GM19023 (cell line): Measurements from ENCODE around the gene ZBTB46.
"Not testable (repeated sequence)": the region's sequence is repeated elsewhere in the genome, so short reads cannot be mapped to it uniquely, and the experiment has no call there.

Experiments
- ATAC-seq: cut with Tn5 transposase; IDR thresholded peaks from one replicate; pipeline ENCODE4 v1.9.1; 2021; ENCODE audit warnings: mild to moderate bottlenecking, moderate library complexity; ENCODE audit not compliant: unreplicated experiment

Gene ZBTB46

DNA sequence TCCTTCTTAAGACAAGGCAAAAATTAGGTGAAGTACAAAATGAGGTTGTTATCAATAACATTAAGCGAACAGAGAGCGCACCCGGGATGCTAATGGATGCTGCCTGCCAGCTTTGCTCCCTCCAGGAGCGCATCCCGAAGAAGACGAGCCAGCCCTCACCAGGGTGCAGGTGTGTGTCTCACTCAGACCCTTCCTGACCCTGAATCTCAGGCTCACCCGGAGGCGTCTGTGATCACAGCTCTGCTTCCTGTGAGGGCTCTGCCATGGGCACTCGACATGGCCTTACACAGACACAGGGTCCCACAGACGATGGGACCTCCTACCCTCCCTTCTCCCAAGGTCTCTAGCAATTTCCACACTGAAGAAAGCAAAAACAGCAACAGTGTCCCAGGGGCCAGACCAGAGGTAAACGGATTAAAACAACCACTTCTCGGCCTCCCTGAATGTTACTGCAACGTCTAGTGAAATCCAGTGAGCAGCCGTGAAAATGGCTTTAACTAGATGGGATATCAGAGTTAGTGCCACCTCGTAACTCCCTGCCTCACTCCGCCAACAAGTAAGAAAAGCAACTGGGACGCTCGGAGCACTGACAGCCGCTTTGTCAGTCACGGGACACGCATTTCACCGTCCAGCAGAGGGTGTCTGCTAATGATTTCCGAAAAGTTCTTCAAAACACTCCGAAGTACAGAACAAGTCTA lies 11.7 kb downstream of the ZBTB46 start:
- no peak for ATAC-seq

DNA sequence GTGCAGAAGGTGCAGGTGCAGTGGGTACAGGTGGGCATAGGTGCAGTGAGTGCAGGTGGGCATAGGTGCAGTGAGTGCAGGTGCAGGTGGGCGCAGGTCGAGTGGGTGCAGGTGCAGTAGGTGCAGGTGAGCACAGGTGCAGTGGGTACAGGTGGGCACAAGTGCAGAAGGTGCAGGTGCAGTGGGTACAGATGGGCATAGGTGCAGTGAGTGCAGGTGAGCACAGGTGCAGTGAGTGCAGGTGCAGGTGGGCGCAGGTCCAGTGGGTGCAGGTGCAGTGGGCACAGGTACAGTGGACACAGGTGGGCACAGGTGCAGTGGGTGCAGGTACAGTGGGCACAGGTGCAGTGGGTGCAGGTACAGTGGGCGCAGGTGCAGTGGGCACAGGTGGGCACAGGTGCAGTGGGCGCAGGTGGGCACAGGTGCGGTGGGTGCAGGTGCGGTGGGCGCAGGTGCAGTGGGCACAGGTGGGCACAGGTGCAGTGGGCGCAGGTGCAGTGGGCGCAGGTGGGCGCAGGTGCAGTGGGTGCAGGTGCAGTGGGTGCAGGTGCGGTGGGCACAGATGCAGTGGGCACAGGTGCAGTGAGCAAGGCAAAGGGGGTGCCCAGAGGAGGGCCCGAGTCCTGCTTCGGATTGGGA lies 15.3 kb downstream of the ZBTB46 start:
- ATAC-seq = no peak

GRCh38 chr20:63814891-63815614 lies 16.0 kb downstream of the ZBTB46 start:
- no peak for ATAC-seq

- ATAC-seq = no peak
Observed at GRCh38 chr20:63811491-63811875, 19.6 kb downstream of the ZBTB46 start.

- no peak for ATAC-seq
Observed at GRCh38 chr20:63810730-63811490, 20.2 kb downstream of the ZBTB46 start.

DNA sequence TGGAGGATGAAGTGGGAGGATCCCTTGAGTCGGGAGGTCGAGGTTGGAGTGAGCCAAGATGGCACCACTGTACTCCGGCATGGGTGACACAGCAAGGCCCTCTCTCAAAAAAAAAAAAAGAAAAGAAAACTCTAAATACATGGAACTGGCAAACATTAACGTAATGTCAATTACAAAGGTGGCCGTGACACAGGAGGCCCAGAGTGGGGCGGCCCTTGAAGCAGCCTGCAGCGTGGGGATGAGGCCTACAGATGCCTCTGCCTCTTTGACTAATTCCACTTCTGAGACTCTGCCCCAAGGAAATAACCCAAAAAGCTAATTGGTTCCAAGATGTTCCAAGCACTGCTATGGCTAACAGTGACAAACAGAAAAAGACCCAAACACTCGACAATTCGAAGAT lies 21.2 kb downstream of the ZBTB46 start:
- ATAC-seq = no peak

DNA sequence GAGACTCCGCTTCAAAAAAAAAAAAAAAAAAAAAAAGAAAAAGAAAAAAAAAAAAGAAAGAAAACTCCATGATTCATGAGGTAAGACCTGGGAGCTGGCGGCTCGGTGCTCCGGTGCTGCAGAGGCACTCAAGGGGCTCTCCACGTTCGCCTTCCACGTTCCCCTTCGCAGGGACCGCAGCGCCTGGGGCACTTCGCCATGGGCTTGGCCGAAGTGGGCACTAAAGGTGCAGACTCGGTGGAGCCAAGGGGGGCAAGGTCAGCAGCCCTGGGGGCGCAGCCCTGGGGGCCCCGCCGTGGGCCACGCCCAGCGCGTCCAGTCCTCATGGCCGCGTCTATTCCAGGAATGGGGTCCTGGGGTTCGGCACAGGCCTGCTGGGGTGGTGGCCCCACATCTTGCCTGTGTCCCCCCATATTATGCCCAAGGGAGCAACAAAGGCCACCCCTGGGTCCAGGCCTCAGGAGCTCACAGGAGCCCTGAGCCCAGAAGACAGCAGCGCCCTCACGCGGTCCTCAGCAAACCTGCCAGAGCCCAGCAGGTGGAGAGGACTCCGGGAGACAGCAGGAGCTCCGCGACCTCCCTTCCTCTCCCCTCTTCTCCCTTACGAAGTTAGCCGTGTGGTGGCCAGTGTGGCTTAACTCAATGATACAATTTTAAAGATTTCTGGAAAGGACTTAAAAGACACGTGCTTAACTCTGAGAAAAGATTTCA lies 21.9 kb downstream of the ZBTB46 start:
- no peak for ATAC-seq

- no peak for ATAC-seq
Observed at GRCh38 chr20:63808145-63808724, 22.8 kb downstream of the ZBTB46 start.

DNA sequence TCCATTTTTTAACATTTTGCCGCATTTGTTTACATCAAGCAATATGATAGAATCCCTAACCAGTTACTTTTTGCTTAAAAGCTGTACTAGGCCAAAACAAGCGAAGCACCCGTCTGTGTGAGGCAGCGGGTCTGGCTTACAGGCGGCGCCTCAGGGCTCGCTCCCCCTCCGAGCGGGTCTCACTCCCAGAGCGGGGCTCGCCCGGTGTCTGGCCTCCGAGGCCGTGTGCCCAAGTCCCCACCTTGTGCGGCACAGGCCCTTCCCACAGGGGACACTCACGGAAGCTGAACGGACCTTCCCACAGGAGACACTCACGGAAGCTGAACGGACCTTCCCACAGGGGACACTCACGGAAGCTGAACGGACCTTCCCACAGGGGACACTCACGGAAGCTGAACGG lies 23.4 kb downstream of the ZBTB46 start:
- ATAC-seq = no peak

- ATAC-seq = no peak
Observed at GRCh38 chr20:63804308-63804636, 26.8 kb downstream of the ZBTB46 start.

- no peak for ATAC-seq
Observed at GRCh38 chr20:63802469-63803240, 28.4 kb downstream of the ZBTB46 start.

DNA sequence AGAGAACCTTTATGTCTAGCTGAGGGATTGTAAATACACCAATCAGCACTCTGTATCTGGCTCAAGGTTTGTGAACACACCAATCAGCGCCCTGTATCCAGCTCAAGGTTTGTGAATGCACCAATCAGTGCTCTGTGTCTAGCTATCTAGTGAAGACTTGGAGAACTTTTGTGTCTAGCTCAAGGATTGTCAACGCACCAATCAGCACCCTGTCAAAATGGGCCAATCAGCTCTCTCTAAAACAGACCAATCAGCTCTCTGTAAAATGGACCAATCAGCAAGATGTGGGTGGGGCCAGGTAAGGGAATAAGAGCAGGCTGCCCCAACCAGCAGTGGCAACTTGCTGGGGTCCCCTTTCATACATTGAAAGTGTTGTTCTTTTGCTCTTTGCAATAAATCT lies 29.9 kb downstream of the ZBTB46 start:
- ATAC-seq = not testable (repeated sequence)

GRCh38 chr20:63800411-63800810 lies 30.7 kb downstream of the ZBTB46 start:
- ATAC-seq = not testable (repeated sequence)

- not testable (repeated sequence) for ATAC-seq
Observed at GRCh38 chr20:63799127-63799526, 31.9 kb downstream of the ZBTB46 start.

GRCh38 chr20:63797175-63797574 lies 33.9 kb downstream of the ZBTB46 start:
- ATAC-seq = not testable (repeated sequence)

DNA sequence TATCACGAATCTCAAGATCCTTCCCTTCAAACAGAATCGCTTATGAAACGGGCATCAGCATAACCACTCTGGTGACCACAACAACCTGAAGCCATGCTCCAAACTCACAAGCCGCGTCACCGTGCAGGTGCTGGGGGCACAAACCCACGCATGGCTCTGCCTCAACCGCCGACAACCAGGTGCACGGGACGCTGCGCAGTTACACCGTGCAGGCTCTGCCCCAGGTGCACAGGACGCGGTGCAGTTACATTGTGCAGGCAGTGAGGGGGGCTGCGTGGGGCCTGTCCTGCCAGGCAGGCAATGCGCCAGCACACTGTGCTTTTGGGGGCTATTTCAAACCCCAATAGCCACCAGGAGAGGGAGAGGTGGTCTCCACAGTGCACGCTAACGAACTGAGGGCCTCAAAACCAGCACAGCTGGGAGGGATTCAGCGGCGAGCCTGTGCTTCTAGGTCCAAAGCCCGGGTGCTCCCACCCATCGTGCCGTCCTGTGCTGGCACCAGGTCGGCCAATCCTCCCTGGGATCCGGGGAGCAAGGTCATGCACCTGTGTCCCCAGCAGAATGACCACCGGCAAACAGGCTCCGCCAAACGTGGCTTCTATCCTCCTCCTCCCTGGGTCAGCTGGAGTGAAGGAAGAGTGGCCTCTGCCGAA lies 35.8 kb downstream of the ZBTB46 start:
- no peak for ATAC-seq

- no peak for ATAC-seq
Observed at GRCh38 chr20:63794614-63795013, 36.5 kb downstream of the ZBTB46 start.

DNA sequence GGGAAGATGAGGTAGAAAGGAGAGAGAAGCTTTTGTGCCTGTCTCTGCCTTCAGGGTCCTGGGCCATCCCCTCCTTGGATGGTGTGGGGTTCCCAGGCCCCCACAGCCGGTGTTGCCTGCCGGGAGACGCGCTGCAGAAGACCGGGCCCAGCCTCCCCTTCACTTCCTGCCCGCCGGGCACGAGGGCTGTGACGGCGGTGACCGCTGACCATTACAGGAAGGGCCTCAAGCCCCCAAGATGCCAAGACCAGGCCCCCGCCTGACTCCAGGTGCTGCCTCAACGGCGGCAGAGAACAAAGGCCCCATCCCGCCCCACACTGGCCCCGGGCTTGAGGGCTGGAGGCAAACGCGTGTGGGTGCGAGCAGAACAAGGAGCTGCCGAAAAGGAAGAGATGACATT lies 38.2 kb downstream of the ZBTB46 start:
- no peak for ATAC-seq

GRCh38 chr20:63791497-63792156 lies 39.4 kb downstream of the ZBTB46 start:
- ATAC-seq = no peak
